GM18909 (cell line): Measurements from ENCODE around the gene SEPHS2.
"Not testable (repeated sequence)": the region's sequence is repeated elsewhere in the genome, so short reads cannot be mapped to it uniquely, and the experiment has no call there.

Experiments
- ATAC-seq: cut with Tn5 transposase; IDR thresholded peaks from one replicate; pipeline ENCODE4 v1.9.1; 2021; ENCODE audit warnings: mild to moderate bottlenecking; ENCODE audit not compliant: unreplicated experiment, poor library complexity

The SEPHS2 gene

GRCh38 chr16:30470632-30470995, 24.9 kb upstream of the SEPHS2 start:
- ATAC-seq: no peak

DNA sequence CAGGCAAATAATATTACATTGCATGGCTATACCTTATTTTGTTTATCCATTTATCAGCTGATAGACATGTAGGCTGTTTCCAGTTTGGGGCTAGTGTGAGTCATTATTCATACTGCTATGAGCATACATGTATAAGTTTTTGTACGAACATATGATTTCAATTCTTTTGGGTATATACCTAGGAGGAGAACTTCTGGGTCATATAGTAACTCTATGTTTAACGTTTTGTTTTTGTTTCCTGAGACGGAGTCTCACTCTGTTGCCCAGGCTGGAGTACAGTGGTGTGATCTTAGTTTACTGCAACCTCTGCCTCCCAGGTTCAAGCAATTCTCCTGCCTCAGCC, 24.5 kb upstream of the SEPHS2 start:
- no peak for ATAC-seq

GRCh38 chr16:30464078-30464477, 18.4 kb upstream of the SEPHS2 start:
- no peak for ATAC-seq

- ATAC-seq: not testable (repeated sequence)
Measured at GRCh38 chr16:30461426-30461825, 15.8 kb upstream of the SEPHS2 start.

GRCh38 chr16:30459456-30459855, 13.8 kb upstream of the SEPHS2 start:
- no peak for ATAC-seq

DNA sequence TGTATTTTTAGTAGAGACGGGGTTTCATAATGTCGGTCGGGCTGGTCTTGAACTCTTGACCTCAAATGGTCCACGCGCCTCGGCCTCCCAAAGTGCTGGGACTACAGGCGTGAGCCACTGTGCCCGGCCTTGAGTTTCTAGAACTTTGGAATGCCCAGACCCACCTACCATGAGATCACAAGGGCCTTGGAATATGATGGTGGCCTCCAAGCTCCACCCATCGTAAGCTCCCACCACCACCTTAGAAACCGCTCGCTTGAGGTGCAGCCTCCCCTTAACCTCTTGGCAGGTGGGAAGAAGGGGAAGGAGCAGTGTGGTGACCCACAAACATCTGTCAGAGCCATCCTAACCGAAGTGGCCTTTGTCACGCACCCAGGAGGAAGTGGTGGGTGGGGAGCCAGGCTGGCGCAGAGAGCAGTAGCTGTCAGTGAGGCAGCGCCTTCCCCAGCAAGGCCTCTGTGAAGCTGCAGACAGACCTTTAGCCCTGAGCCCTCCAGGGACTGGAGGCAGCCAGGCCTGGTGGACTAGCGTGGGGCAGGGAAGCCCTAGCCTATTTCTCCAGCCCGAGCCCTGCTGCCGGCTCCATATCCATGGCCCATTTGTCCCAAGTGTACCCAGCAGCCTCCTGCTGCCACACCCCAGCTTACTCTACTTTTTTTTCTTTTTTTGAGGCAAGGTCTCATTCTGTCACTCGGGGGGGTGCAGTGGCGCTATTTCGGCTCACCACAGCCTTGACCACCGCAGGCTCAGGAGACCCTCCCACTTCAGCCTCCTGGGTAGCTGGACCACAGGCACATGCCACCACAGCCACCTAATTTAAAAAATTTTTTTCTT, 13.1 kb upstream of the SEPHS2 start:
- peak; percentile 88 for ATAC-seq

DNA sequence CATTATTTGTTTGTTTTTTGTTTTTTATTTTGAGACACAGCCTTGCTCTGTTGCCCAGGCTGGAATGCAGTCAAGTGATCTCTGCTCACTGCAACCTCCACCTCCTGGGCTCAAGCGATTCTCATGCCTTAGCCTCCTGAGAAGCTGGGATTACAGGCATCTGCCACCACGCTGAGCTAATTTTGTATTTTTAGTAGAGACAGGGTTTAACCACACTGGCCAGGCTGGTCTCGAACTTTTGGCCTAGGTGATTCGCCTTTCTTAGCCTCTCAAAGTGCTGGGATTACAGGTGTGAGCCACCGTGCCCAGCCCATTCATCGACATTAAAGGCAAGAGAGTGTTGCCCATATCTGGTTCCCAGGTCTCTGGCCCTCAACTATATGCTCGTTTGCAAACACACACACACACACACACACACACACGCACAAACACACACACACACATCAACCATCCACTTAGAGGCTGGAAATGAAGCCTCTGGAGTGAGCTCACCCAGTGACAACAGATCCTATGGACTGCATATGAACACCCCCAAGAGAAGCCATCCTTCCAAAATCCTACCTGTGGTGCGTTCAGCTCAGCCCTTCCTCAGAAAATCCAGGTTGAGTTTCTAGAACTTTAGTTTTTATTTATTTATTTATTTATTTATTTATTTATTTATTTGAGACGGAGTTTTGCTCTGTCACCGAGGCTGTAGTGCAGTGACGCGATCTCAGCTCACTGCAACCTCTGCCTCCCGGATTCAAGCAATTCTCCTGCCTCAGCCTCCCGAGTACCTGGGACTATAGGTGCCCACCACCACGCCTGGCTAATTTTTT, 12.3 kb upstream of the SEPHS2 start:
- ATAC-seq: no peak

DNA sequence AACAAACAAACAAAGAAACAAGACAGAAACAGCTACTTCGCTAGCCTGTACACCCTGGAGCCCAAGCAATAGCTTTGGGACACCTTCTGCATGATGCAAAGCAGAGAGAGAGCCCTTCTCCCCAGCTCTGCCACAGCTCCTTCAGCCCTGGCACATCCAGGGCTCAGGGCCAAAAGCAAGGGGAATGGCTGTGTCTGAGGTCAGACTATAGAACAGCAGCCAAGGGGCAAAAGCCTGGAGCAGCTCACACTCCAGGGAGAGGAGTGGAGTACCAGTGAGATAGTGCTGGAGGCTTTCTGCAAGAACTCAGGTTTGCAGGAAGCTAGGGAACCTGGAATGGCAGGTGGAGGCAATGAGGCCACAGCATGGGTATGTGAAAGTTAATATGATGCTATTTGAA, 11.6 kb upstream of the SEPHS2 start:
- ATAC-seq: no peak

DNA sequence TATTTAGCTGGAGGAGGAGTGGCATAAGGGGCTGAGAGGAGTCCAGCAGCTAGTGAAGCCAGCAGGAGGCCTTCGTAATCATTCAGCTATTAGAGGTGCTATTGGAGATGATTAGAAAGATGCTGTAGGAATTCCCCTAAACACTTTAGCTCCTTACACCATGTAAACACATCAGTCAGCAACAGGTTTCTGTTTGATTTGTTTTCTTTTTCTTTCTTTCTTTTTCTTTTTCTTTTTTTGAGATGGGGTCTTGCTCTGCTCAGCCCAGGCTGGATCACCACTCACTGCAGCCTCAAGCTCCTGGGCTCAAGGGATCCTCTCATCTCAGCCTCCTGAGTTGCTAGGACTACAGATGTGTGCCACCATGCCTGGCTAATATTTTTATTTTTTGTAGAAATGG, 10.6 kb upstream of the SEPHS2 start:
- ATAC-seq: no peak

- ATAC-seq: not testable (repeated sequence)
Measured at GRCh38 chr16:30452709-30453580, 7.3 kb upstream of the SEPHS2 start.

DNA sequence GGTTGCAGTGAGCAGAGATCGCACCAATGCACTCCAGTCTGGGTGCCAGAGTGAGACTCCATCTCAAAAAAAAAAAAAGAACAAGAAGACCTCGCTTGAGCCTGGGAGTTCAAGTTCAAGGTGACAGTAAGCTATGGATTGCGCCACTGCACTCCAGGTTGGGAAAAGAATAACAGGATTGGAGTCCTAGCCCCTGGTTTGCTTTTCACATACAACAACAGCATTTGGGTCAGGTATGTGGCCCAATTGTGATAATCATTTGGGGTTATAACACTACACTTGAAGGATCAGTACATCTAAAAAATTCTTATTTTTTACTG, 3.4 kb upstream of the SEPHS2 start:
- ATAC-seq: no peak

GRCh38 chr16:30447512-30448226, 2.0 kb upstream of the SEPHS2 start:
- ATAC-seq: no peak

- no peak for ATAC-seq
Measured at GRCh38 chr16:30446203-30446595, 525 bp upstream of the SEPHS2 start.

DNA sequence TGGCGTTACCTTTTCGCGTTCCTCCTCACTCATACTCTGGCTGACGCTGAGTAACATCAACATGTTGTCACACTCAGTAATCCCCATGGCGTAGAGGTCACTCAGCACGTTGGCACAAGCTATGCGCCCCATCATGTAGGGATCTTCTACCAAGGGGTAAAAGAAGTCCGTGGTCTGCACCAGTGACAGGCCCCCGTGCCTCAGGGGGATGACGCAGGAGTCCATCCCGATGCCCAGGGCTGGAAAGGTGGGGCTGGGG, 596 bp downstream of the SEPHS2 start:
- peak; percentile 18 for ATAC-seq

DNA sequence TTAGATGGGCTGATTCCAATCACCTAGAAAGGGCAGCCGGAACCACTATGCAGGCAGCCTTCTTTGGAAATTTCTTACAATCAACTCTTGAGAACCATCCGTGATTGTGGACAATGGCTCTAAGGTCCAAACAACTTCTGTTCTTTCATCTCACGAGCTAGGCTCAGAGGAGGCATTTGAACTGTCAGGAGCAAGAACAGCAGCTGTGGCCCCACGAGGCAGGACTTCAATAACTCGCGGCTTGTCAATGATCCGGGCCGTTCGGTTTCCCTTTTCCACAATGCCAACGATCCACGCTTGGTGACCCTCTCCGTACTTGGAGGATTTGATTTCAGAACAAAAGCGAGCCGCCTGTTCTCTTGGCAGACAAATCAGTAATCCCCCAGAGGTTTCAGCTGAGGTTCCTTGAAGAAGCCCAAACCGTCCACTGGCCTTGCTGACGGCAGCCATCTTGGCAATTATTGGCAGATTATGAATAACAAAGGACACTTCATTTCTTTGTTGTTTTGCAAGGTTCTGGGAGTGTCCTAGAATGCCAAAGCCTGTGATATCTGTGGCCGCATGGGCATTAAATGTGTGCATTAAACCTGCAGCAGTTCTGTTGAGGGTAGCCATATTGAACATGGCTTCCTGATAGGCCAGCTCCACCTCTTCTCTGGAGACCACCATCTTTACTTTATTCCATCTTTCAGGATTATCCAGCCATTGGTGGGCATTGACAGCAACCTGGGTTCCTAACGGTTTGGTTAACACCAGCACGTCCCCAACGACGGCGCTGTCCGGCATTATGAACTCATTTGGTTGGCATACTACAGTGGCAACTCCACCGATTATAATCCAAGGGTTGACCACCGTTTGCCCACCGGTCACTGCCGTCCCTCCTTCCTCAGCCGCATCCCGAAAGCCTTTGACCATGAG, 1.2 kb downstream of the SEPHS2 start:
- ATAC-seq: no peak

- ATAC-seq: no peak
Measured at GRCh38 chr16:30443631-30444030, 2.0 kb downstream of the SEPHS2 start.

- ATAC-seq: no peak
Measured at GRCh38 chr16:30439720-30440348, 5.8 kb downstream of the SEPHS2 start.

GRCh38 chr16:30438835-30439234, 6.8 kb downstream of the SEPHS2 start:
- ATAC-seq: no peak

GRCh38 chr16:30437511-30438046, 8.1 kb downstream of the SEPHS2 start:
- no peak for ATAC-seq
